ENCODE data around the gene RCCD1. TPM values are rescaled to one million over a fixed set of nuclear protein-coding genes. Genes with fewer than 3 reads are reported as not detected.

RCCD1 gene
- total RNA-seq, 1 donor, result 10.1 TPM

GRCh38 chr15:90959894-90960293, 5.2 kb downstream of the RCCD1 start:
- no peak for TF ChIP-seq CTCF (IDR thresholded peaks at IDR 0.05; ENCODE audit: insufficient read depth, low read length)
- H3K4me3 ChIP-seq (ENCODE audit: low read depth, low read length), result no peak overlapping the region
- DNase-seq (ENCODE audit: low read depth), result peak; percentile 51

GRCh38 chr15:90960298-90961091, 5.8 kb downstream of the RCCD1 start:
- H3K4me3 ChIP-seq (ENCODE audit: low read depth, low read length), result no peak overlapping the region
- no peak for DNase-seq (ENCODE audit: low read depth)
- TF ChIP-seq CTCF (IDR thresholded peaks at IDR 0.05; ENCODE audit: insufficient read depth, low read length), result no peak

DNA sequence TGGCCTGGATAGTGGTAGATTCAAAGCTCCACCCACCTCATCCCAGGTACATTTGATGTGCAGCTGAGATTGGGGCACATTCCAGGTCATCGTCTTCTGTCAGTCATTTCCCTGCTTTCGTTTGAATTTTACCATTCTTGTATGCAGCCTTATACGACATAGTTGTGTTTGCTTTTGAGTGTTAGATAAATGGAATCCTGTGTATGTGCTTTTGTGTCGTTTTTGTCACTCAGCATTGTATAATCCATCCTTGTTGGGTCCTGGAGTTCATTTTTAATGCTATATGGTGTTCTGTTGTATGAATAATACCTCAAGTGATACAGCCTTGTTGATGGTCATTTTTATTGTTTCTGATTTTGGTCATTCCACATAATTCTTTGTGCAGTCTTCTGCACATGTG, 7.3 kb downstream of the RCCD1 start:
- DNase-seq (ENCODE audit: low read depth), result no peak
- H3K4me3 ChIP-seq (ENCODE audit: low read depth, low read length), result no peak overlapping the region
- no peak for TF ChIP-seq CTCF (IDR thresholded peaks at IDR 0.05; ENCODE audit: insufficient read depth, low read length)

DNA sequence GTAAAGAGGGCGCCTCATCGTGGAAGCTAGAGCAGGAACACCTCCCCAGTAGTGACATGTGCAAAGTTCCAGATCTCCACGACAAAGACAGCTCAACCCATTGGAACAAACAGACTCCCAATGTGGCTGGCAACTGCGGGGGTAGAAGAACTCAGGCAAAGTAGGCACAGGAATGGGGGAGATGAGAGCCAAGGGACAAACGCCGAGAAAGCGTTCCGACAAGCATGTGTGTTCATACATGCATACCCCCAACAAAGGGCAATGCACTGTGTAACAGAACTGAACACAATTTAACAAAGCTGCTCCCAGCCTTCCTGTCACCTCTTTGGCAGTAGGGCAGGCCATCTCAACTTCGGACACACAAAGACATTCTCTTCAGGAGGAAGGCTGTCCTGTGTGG, 11.6 kb downstream of the RCCD1 start:
- TF ChIP-seq CTCF (IDR thresholded peaks at IDR 0.05; ENCODE audit: insufficient read depth, low read length), result no peak
- no peak overlapping the region for H3K4me3 ChIP-seq (ENCODE audit: low read depth, low read length)
- no peak for DNase-seq (ENCODE audit: low read depth)

GRCh38 chr15:90967206-90967605, 12.5 kb downstream of the RCCD1 start:
- H3K4me3 ChIP-seq (ENCODE audit: low read depth, low read length), result no peak overlapping the region
- DNase-seq (ENCODE audit: low read depth), result no peak
- TF ChIP-seq CTCF (IDR thresholded peaks at IDR 0.05; ENCODE audit: insufficient read depth, low read length), result no peak

DNA sequence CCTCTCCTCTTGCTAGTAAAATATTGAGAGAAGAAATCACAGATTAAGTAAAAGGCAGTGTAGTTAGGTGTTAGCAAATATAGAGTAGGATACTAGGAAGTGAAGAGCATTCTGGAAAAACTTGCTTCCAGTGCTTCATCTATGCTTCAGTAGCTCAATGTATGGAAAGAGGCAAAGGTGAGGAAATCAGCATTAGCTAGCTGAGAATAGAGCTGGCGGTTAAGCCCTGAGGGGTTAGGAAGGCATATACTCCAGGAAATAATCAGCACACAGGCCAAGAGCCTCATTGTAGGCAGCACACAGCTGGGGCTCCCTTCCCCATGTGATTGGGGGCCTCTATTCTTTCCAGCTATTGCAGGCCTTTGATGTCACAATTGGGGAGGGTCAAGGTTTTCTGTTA, 13.8 kb downstream of the RCCD1 start:
- no peak overlapping the region for H3K4me3 ChIP-seq (ENCODE audit: low read depth, low read length)
- DNase-seq (ENCODE audit: low read depth), result no peak
- no peak for TF ChIP-seq CTCF (IDR thresholded peaks at IDR 0.05; ENCODE audit: insufficient read depth, low read length)

DNA sequence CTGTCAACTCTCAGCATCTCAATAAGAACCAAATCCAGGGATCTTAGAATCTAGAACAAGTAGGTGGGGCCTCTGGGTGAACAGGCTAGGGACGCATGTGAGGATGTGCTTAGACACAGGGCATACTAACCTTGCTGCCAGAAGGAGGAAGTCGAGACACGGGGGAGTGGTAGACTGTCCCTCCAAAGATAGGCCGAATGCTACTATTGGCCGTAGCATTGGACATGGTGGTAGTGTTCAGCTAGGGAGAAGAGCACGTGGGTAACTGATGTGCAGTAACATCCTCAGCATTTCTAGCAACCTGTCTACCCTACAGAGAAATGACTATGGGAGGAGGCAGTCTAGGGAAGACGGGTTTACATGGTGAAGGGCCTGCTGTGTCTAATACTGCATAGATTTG, 15.6 kb downstream of the RCCD1 start:
- no peak for DNase-seq (ENCODE audit: low read depth)
- no peak overlapping the region for H3K4me3 ChIP-seq (ENCODE audit: low read depth, low read length)
- TF ChIP-seq CTCF (IDR thresholded peaks at IDR 0.05; ENCODE audit: insufficient read depth, low read length), result no peak
